ENCODE data around the gene SCUBE3.

Gene SCUBE3

DNA sequence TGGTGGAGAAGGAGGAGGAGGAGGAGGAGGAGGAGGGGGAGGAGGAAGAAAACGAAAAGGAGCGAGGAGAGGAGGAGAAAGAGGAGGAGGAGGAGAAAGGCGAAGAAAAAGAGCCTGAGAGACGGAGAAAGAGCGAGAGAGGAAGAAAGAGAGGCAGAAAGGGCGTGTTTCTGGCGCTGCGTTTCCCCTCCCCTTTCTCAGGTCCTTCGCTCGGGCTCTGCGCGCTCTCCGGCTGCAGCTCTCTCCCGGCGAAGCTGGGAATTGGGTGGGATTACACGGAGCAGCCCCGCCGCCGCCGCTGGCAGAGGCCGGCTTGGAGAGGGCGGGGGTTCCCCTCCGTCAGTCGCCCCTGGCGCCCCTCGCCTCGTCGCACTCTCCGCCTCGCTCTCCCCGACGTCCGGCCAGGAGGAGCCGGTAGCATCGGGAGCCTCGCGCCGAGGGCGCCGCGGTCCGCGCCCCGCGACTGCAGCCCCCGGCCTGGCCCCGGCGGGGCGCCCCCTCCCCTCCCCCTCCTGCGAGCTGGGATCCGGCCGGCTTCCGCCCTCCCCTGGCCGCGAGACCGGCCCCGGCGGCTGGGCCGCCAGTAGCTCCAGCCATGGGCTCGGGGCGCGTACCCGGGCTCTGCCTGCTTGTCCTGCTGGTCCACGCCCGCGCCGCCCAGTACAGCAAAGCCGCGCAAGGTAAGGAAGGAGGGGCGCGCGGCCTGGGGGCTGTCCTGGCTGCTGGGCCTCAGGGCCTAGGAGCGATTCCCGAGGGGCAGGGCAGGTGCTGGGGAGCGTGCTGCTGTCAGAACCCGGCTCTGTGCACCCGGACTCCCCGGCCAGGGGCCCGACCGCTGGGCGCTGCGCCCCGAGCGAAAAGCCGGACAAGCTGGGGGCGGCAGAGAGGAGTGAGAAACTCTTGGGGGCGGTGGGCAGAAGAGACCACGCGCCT lies at the start of gene SCUBE3:
TSS of gene SCUBE3 (plus strand) at position 133 of the 933 bp plus-strand sequence. CDS start at position 596, 463 bp downstream.
- no peak for DNase-seq

DNA sequence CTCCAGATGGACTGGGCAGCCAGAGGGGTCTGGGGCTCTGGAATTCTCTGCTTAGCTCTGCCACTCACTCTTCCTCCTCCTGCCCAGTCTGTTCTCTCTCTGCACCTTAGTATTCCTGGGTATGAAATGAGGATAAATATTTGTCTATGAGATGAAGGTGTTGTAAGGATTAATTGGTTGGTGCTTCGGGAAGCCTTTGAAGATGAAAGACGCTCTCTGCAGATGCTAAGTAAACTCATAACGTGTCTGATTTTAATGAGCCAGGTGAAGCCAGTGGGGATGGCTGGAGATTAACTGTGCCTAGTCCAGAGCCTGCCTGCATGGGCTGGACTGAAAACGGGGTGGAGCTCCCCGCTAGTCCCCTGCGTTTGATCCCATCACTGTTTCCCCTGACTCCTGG lies 49.5 kb upstream of the SCUBE3 start:
- no peak for DNase-seq

DNA sequence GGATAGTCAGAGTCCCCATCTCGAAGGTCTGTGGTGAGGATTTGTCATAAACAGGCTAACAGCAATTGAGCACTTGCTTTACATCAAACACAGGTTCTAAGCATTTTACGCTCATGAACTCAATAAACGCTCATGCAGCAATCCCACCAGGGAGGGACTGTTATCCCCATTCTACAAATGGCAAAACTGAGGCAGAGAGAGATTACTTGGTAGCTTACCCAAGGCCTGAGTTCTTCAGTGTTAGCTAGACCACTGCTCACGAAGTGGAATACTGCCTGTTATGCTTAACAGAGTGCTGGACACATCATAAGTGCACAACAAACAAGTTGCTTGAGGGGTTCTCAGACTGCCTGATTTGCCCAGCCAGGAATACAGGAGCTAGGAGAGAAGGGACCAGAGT lies 48.9 kb upstream of the SCUBE3 start:
- no peak for DNase-seq

DNA sequence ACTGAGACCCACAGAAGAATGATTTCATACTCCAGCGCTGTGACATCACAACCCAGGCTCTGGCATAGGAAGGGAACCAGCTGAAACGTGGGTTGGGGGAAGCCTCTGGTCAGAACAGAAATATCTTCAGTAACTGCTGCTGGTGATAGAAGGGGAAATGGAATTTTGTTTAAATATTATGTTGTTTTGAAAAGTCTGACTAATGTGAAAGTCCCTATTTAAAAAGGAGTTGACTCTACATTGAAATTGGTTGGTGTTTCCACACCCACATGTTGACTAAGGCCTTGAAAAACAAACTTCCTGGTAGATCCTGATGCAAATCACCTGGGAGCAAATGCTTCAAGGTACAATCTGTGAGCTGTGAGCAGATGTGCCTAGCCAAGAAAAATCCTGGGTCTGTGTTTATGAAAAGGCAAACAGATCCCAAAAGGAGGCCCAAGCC lies 48.1 kb upstream of the SCUBE3 start:
- no peak for DNase-seq

DNA sequence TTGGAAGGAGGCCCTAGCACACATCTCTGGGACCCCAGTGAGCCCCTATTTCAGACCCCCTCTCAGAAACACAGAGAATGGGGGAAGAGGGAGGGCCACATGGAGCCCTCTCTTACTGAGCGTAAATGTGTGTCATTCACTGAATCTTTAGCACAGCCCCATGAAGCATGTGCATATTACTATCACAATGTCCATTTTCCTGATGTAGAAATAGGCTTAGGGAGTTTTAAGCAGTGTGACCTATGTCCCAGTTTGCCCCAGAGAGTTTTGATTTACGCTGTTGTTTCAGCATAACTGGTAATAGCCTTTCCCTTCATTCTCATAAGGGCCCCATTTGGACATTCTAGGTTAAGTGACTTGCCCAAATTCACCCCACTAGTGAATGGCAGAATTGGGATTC lies 47.6 kb upstream of the SCUBE3 start:
- DNase-seq = no peak

DNA sequence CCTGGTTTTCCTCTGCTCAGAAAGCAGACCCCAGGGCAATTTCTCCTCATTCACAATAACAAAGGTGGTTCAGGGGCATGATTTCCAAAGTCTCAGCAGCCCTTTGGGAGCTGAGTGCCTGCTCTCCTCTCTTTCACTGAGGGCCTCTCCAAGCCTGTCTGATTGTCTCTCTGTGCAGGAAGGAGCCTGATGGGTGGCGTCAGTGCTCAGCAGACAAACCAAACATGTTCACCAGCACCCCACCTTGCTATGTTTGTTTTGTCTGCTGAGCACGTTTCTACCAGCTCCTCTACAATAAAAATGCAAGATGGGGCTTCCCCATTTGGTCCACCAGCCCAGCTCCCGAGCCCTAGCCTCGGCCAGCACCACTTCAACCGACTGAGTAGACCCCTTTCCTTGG lies 47.2 kb upstream of the SCUBE3 start:
- no peak for DNase-seq

DNA sequence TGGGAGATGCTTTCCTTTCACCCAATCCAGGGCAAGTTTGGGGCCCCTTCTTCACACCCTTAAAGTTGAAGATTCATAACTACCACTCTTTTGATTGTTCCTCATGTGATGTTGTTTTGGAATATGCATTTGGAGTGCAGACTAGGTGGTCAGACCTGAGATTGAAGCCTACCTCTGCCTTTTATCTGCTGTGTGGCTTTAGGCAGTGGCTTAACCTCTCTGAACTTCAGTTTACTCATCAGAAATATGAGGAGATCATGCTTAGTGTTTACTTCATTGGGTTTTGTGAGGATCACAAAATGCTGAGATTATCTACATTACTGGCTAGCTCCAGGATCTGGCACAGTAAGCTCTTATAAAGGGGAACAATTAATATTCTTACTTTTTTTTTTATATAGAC lies 46.3 kb upstream of the SCUBE3 start:
- DNase-seq = no peak

DNA sequence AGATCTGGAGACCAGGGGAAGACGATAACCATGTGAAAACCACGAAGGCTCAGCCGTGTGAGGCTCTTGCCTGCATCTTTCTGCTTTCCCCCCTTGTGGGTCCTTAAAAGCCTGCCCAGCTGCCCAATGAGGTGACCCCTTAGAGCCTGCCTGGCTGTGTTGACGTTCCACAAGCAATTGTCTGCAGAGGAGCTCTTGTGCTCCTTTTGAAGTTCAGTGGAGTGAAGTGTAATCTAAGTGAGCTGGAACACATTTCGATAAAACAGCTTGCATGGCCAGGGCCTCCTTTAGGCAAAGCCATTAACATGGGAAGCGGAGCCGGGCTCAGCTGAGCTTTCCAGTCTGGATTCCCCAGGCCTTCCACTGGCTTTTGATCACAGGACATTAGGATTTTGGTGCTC lies 45.3 kb upstream of the SCUBE3 start:
- DNase-seq = no peak

DNA sequence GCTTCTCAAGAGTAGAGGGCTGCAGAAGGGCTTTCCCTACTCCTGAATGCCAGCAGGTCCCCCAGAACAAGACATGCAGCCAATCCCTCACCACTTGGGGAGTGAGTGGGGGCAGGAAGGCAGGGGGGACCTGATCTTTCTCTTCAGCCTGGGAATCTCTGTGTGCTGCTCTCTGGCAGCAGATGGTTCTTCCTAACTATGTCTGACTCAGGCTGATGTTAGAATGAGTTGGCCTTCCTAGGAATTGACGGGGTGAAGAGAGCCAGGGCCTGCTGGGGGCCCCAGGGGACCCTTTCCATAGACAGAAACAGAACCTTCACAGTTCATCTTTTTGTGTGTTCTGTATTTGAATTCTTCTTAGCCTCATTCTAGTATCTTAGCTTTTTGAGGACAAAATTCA lies 43.6 kb upstream of the SCUBE3 start:
- DNase-seq = no peak

DNA sequence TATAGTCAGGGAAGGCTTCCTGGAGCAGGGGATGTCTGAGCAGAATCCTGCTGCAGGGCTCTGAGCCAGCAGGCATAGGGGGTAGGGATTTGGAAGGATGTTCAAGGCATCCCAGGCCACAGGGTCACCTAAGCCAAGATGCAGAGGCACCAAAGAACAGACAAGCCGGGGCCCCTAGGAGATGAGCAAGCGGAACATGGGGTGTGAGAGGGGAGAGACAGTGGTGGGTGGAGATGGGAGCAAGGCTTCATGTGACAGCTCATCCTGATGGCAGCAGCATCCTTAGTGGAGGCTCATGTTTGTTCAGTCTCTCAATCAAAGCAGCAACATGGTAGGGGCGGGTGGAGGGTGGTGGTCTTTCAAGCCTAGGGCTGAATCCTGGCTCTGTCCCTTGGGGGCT lies 42.9 kb upstream of the SCUBE3 start:
- DNase-seq = no peak

DNA sequence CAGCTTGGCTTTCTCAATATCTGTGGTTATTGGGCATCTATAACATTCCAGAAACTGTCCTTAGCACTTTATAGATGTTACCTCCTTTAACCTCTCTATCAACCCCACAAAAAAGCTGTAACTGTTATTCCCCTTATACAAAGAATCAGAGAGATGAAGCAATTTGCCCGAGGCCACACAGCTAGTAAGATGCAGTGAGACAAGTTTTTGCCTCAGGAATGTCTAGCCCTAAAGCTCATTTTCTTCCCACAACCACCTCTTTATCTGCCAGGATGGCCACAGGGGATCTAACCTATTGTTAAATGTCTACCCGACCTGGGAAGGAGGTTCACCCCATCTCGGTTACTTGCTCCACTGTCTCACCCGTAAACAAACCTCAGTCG lies 40.7 kb upstream of the SCUBE3 start:
- no peak for DNase-seq

DNA sequence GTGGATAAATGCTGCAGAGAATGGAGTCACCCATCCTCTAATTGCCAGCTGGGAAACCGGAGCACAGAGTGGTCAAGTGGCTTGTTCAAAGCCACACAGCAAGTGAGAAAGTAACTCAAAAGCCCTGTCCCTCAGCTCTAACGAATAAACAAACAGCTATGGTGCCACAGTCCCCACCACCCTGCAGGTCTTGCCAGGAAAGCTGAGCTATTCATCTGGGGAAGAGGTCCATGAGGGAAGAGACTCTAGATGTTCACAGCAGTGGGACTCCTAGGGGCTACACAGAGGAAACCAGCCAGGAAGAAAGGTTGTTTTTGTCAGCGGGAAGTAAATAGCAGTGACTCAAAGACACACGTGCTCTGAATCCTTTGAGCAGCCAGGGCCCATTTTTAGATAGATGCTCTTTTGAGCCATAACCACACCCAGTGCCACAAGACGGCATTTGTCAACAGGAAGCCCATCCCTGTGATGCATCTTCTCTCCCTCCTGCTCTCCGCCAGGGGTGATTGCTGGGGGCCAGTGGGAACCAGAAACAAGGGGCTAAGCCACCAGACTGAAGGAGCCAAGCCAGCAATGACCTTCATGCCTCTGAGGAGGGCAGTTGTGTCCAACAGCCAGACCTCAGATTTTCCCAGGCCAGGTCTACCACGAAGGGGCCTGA lies 40.2 kb upstream of the SCUBE3 start:
- DNase-seq = no peak

DNA sequence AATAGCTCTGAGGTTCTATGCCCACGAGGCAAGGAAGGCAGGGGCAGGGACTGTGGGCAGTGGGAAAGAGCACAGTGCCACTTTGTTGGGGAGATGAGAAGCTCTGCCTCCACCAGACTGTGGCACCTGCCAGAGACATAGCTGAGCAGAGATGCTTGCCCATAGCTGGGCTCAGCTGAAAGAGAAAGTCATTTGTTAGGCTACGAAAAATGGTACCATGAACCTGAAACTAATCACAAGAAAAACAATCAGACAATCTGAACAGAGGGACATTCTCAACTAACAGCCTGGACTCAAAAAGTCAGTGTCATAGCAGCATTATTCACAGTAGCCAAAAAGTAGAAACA lies 39.7 kb upstream of the SCUBE3 start:
- DNase-seq = no peak

DNA sequence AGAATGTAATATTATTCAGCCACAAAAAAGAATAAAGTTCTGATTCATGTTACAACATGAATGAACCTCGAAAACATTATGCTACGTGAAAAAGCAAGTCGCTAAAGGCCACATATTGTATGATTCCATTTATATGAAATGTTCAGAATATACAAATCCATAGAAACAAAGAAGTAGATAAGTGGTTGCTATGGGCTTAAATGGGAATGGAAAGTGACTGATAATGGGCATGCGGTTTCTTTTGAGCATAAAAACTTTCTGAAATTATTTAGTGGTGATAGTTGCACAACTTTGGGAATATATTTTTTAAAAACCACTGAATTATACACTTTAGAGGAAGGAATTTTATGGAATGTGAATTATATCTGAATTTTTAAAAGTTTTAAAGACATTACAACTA lies 39.3 kb upstream of the SCUBE3 start:
- DNase-seq = no peak

DNA sequence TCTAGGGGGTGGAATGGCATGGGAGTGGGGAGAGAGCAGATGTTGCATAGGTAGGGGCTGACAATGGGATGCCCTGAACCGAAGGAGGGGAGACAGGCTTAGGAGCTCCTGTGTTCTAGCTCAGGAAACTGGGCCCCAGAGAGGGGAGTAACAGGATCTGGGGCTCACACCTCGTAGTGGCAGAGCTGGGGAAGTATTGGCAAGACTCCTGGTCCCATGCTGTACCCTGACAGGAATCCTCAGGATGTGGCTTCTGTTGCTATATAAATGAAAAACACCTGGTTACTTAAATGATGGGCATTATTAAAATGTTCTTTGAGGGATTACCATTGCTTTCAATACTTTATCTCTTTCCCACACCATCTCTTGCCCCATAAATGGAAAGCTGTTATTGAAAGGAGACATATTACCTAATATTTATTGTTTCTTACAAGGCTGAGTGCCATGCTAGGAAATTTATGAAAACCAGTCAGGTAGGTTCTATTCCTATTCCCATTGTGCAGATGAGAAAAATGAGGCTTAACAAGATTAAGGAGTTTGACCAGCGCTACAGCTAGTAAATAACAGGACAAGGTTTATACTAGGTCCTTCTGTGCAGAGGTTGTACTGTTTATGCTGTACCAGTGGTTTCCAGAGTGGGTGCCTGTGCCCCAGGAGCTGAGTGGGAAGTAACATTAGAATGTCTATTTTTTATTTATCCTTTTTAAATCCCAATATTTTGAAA lies 37.3 kb upstream of the SCUBE3 start:
- no peak for DNase-seq

DNA sequence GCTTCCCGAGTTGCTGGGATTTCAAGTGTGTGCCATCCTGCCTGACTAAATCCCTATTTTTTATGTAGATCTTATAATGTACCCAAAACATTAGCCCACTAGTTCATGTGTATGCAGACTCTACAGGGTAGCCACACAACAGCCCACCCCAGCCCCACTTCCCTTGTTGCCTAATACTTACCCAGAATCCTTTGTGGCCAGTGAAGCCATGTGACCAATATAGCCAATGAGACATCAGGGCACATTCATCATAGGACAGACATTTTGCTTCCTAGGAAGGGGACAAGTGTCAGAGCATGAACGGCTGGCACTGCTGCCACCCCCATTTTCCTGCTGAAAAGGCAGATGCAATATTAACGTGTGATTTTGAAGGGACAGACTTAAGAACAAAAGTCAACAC lies 36.6 kb upstream of the SCUBE3 start:
- no peak for DNase-seq

DNA sequence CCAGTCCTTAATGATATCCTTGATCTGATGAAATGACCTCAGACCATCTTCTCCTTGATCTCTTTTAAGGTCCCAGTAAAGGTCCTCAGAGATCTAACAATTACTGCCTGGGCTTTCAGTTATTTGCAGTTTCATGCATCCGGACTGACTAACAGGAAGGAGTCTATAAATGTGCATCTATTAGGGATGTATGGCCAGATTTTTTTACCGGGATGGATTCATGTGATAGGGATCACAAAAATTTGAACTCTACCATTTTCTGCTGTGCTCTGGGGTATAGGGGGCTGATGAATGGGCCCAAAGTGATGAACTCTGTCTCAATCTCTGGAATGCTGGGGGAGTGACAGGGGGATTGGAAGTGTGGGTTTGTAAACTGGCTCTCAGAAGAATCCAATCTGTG lies 36.2 kb upstream of the SCUBE3 start:
- no peak for DNase-seq

DNA sequence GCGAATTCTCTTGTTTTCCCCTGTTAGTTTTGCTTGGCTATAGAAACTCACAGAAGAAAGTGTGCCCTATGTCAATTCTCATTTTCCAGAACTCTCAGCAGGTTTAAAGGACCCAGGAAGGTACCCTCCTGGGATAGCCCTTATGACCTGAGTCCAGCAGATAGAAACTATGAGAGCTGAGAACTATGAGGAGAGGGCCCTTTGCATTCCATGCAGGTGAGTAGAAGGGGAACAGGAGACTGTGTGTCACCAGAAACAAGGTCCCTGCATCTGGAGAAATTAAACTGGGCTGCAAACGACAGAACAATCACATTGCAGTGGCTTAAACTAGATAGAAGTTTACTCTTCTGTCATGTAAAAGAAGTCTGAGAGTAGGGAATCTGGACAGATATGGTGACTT lies 35.7 kb upstream of the SCUBE3 start:
- no peak for DNase-seq

DNA sequence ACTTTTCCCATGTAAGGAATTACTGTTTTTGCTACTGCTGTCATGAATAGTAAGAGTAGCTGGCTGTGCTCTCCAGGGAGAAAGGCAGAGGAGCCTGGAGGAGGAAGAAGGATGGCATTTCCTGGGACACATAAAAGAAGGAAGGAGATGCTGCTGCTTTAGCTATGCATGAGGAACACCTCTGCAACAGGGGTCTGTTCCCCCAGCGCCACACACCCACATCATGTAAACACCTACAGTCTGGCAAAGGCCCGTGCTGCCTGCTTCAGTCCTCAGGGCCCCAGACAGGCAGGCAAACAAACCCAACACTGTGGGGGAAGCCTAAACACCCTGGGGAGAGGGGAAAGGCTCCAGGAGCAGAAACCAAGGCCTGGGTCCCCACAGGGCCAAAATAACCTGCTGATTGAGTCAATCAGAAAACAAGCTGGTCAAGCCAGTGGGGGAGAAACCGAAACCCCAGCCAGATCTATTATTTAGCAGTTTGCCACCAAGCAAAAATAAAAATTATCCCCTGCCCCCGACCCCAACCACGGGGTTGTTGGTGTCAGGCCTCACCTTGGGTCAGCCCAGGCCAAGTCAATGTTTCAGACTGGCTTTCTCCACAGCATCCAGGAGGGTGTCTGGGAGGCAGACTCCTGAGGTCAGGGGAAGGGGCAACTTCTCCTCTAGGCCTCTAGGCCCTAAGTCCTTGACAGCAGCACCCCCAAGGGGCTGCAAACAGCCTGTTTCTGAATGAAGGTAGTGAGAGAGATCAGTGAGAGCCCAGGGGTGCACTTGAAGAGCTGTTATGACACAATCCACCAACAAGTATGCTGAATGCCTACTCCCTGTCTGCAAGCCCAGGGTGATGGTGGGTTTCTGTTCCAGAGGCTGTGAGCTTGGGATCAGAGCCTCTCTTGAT lies 34.6 kb upstream of the SCUBE3 start:
- DNase-seq = no peak

DNA sequence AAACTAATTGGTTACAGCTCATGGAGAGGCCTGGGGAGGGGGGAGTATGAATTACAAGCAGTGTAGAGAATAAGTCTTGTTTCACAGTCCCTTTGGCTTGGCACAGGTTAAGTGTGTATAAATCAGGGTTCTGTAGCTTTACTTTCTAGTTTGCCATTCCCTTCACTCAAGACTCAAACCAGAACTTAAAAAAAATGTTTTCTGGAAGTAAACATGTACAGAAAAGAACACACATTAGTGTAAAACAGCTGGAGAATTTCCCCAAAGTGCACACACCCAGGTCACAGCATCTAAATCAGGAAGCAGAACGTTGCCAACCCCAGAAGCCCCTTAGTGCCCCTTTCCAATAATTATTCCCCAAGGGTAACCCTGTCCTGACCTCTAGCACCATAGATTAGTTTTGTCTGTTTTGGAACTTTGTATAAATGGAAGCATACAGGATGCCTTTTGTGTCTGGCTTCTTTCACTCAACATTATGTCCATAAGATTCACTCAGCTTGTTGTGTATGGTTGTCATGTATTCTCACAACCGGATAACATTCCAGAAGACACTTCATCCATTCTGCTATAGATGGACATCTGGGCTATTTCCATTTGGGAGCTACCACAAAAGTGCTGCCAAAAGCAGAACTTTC lies 33.7 kb upstream of the SCUBE3 start:
- DNase-seq = no peak

DNA sequence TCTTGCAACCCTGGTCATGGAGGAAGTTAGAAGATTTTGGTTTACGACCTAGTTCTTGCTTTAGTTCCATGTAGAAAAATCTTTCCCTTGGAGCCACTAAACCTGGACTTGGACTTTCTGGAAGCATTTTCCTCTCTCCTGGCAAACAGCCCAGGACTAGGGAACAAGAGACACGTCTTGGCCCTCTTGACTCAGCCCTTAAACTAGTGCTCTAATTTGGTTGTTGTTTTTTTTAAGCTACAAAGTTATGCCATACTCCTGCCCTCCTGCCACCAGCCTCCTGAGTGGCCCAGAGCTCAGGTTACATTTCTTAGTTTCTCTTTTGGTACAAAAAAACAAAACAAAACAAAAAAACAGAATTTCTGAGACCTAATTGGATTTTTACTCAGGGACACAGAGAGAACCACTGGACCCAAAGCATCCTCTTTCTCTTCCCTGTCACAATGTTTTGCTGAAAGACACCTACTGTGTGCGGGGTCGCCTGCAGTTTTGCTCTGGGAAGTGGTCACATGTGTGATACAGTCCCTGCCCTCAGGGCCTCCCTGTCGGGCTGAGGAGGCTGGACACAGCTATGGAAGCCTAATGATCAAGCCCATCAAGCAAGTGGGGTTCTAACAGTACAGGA lies 32.3 kb upstream of the SCUBE3 start:
- DNase-seq = no peak
